RWPE1 (cell line): ENCODE data around the gene AHDC1.

ENCODE experiments used
- CTCF ChIA-PET: fragments of 350-600 bp; sonication (Branson Sonifier 250); formaldehyde crosslinking; extraction: SDS; loops from one replicate; lab custom pipeline; 2021; lab: Yijun Ruan, JAX
- POLR2A ChIA-PET: fragments of 400-600 bp; formaldehyde crosslinking; extraction: SDS; loops from one replicate; lab custom pipeline; 2020; ENCODE audit warnings: antibody characterized with exemption; ENCODE audit not compliant: low non-redundant PET; lab: Yijun Ruan, JAX
- DNase-seq: peaks from one replicate; pipeline ENCODE4 v3.0.0; 2012; ENCODE audit warnings: low spot score
- H3K27ac ChIP-seq: fragments of 450-650 bp; 2 replicates; pipeline ENCODE4 v1.5.1; 2017
- CTCF ChIP-seq: fragments of 450-650 bp; conservative IDR thresholded peaks from 2 replicates; pipeline ENCODE4 v1.5.1; 2017; ENCODE audit warnings: low read depth, mild to moderate bottlenecking

AHDC1 gene

GRCh38 chr1:27638805-27639204 lies 34.9 kb upstream of the AHDC1 start:
- TF ChIP-seq CTCF, result no peak
- DNase-seq, result no peak
- no peak overlapping the region for H3K27ac ChIP-seq
- ChIA-PET POLR2A (no interaction called here), CTCF (no interaction called here)

GRCh38 chr1:27638047-27638734 lies 34.2 kb upstream of the AHDC1 start:
- no peak overlapping the region for H3K27ac ChIP-seq
- ChIA-PET CTCF (interaction anchor here (0.6 kb wide), 1 partner anchor 11 kb away, joined by 5 read pairs; no protein-coding TSS in a partner anchor), POLR2A (no interaction called here)
- no peak for TF ChIP-seq CTCF
- DNase-seq, result no peak

- CTCF ChIA-PET, result no interaction called here
- H3K27ac ChIP-seq, result no peak overlapping the region
- no peak for TF ChIP-seq CTCF
- POLR2A ChIA-PET, result no interaction called here
- no peak for DNase-seq
Observed at GRCh38 chr1:27635396-27636142, 31.6 kb upstream of the AHDC1 start.

- ChIA-PET POLR2A (no interaction called here), CTCF (no interaction called here)
- no peak for TF ChIP-seq CTCF
- no peak for DNase-seq
- no peak within 1 kb of the TSS for H3K27ac ChIP-seq
Observed at GRCh38 chr1:27634985-27635367, 31.0 kb upstream of the AHDC1 start, which contains the start of gene FGR. Gene FGR, minus strand, starts transcription at chr1:27635185. Its CDS starts 11,269 bp downstream, at chr1:27623916.

- H3K27ac ChIP-seq, result no peak overlapping the region
- ChIA-PET CTCF (no interaction called here), POLR2A (no interaction called here)
- no peak for TF ChIP-seq CTCF
- no peak for DNase-seq
Observed at GRCh38 chr1:27634177-27634984, 30.4 kb upstream of the AHDC1 start.

- H3K27ac ChIP-seq, result no peak overlapping the region
- no peak for TF ChIP-seq CTCF
- ChIA-PET CTCF (no interaction called here), POLR2A (no interaction called here)
- no peak for DNase-seq
Observed at GRCh38 chr1:27633640-27634176, 29.8 kb upstream of the AHDC1 start.
